HG03097 (cell line): ENCODE data around the gene CATSPERZ.

Experiments used
- ATAC-seq: cut with Tn5 transposase; IDR thresholded peaks from one replicate; pipeline ENCODE4 v1.9.1; 2021; ENCODE audit not compliant: unreplicated experiment, low FRiP score

Gene CATSPERZ

GRCh38 chr11:64299847-64300648, at the start of gene CATSPERZ:
TSS of gene CATSPERZ (plus strand) at chr11:64300358. CDS start at chr11:64300411, 53 bp downstream.
- no peak for ATAC-seq

GRCh38 chr11:64250415-64251015, 49.6 kb upstream of the CATSPERZ start:
- ATAC-seq, result no peak

GRCh38 chr11:64251016-64251752, 49.0 kb upstream of the CATSPERZ start, which contains the start of gene PLCB3:
TSS of gene PLCB3 (plus strand) at chr11:64251530. CDS start at chr11:64251650, 120 bp downstream.
- ATAC-seq, result no peak

- ATAC-seq, result no peak
Observed at GRCh38 chr11:64251753-64252002, 48.5 kb upstream of the CATSPERZ start.

- ATAC-seq, result no peak
Observed at GRCh38 chr11:64252003-64252872, 47.9 kb upstream of the CATSPERZ start.

GRCh38 chr11:64253043-64253442, 47.1 kb upstream of the CATSPERZ start:
- ATAC-seq, result no peak

- no peak for ATAC-seq
Observed at GRCh38 chr11:64253481-64253880, 46.7 kb upstream of the CATSPERZ start.

- ATAC-seq, result no peak
Observed at GRCh38 chr11:64254326-64254725, 45.8 kb upstream of the CATSPERZ start.

GRCh38 chr11:64255135-64256128, 44.7 kb upstream of the CATSPERZ start:
- no peak for ATAC-seq

GRCh38 chr11:64256300-64256699, 43.9 kb upstream of the CATSPERZ start:
- ATAC-seq, result no peak

GRCh38 chr11:64258356-64258755, 41.8 kb upstream of the CATSPERZ start:
- ATAC-seq, result no peak

- no peak for ATAC-seq
Observed at GRCh38 chr11:64258946-64259532, 41.1 kb upstream of the CATSPERZ start.

- ATAC-seq, result no peak
Observed at GRCh38 chr11:64259533-64260067, 40.6 kb upstream of the CATSPERZ start.

- ATAC-seq, result no peak
Observed at GRCh38 chr11:64260147-64260708, 39.9 kb upstream of the CATSPERZ start.

GRCh38 chr11:64261556-64262080, 38.5 kb upstream of the CATSPERZ start:
- no peak for ATAC-seq

- ATAC-seq, result no peak
Observed at GRCh38 chr11:64262271-64263002, 37.7 kb upstream of the CATSPERZ start.
